HG03442 (cell line): ENCODE results near the gene PRPS1.
"Not testable (repeated sequence)": the region's sequence is repeated elsewhere in the genome, so short reads cannot be mapped to it uniquely, and the experiment has no call there.

ENCODE experiments used
- ATAC-seq: cut with Tn5 transposase; IDR thresholded peaks from one replicate; pipeline ENCODE4 v1.9.1; 2021; ENCODE audit warnings: mild to moderate bottlenecking, moderate library complexity; ENCODE audit not compliant: unreplicated experiment

The PRPS1 gene

GRCh38 chrX:107629540-107629909, 1.2 kb downstream of the PRPS1 start:
- ATAC-seq = no peak

GRCh38 chrX:107630031-107630689, 1.9 kb downstream of the PRPS1 start:
- no peak for ATAC-seq

- no peak for ATAC-seq
These were observed 4.0 kb downstream of the PRPS1 start for GRCh38 chrX:107632346-107632745.

DNA sequence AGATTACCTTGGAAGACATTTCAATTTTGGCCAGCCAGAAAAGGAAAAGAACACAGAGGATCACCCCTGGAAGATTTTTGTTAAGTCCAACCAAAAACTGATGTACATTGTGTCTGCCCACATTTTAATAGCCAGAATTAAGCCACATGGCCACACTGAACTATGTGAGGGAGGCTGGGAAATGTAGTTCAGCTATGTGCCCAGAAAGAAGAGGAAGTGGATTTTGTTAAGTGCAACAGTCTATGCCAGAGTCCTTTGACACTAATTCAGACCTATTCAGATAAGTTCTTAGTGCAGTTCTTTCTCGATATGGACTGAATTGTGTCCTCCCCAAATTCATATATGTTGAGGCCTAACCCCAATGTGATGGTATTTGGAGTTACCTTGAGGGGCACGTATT, 18.4 kb downstream of the PRPS1 start:
- ATAC-seq = no peak

DNA sequence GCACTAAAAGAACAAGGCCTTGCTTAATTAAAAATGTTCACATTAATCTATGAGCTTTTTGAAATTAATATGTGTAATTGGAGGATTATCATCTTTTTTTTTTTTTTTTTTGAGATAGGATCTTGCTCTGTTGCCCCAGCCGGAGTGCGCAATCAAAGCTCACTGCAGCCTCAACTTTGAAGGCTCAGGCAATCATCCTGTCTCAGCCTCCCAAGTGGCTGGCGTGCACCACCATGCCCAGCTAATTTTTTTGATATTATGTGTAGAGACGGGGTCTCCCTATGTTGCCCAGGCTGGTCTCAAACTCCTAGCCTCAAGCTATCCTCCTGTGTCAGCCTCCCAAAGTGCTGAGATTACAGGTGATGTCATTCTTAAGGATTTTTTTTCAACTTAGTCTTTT, 20.0 kb downstream of the PRPS1 start:
- ATAC-seq = no peak

- ATAC-seq = no peak
These were observed 26.2 kb downstream of the PRPS1 start for GRCh38 chrX:107654566-107654871.

- ATAC-seq = no peak
These were observed 26.8 kb downstream of the PRPS1 start for GRCh38 chrX:107654872-107655761.

DNA sequence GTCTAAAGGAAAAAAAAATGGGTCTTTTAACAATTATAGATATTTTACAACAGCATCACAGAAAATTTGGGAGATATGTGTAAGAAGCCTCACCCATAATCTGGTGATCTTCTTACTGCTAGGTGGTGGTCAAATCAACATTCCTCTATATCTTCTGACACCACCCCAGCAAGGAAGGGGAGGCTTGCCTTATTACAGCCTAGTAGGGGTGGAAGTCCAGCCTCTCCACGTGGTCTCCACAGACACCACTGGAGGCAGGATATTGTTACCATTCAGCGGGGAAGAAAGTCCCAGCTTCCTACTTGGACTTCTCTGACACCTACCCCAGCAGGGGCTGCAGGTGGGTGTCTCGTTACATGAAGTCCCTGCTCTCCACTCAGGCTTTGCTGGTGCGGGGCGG, 28.7 kb downstream of the PRPS1 start:
- ATAC-seq = no peak

DNA sequence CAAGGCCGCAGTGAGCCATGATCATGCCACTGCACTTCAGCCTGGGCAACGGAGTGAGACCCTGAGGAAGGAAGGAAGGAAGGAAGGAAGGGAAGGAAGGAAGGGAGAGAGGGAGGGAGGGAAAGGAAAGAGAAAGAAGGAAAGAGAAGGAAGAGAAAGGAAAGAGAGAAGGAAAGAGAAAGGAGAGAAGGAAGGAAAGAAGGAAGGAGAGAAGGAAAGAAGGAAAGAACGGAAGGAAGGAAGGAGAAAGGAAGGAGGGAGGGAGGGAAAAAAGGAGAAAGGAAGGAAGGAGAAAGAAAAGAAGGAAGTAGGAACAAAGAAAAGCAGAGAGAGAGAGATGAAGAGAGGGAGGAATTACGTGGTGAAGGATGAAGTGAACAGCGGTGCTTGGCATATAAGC, 30.4 kb downstream of the PRPS1 start:
- no peak for ATAC-seq

DNA sequence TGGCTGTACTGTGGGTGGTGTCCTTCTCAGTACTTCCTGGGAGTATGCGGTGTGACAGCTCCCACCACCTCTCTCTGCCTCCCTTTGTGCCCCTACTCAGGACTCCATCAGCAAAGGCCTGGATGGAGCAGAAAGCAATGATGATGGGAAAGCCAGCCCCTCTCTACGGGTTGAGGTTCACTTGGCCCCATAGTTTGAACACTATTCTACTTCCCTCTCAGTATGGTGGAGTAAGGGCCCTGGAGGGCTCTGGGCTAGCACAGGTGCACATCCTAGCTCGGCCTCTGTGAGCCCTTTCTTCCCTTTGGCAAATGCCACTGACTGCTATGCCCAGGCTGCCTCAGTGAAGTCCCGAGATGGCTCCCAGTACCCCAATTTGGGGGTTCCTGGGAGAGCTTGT, 31.0 kb downstream of the PRPS1 start:
- no peak for ATAC-seq

DNA sequence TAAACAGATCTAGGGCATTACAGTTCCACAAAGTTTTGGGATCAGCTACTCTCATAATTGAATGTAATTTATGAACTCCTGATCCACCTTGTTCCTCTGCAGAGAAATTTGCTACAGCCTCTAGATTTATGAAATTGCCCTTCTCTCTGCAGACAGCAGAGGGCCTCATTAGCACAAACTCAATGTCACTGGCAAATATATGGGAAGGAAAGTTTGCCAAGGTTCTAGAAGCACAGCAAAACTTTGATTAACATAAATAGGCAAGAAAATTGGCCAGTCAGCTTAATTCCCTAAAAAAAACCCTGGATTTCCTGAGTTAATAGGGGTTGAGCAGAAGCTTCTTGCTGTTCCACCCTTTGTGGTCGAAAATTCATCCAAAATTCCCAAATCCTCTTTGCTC, 31.5 kb downstream of the PRPS1 start:
- no peak for ATAC-seq

DNA sequence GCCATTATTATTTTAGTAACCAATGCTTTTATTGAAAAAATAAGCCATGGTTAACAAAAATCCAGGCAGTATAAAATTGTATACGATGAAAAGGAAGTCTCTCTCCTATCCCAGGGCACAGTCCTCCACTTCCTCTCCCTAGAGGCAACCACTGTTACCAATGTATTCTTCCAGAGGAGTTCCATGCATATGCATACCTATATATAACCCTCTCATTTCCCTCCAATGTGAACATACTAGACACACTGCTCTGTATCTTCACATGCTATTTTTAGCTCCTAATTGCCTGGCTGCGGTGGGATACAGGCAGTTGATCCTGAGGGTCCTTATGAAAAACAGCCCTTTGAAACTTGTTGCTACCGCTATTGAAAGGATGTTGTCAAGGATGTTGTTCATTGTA, 33.8 kb downstream of the PRPS1 start:
- ATAC-seq = no peak

GRCh38 chrX:107662824-107663223, 34.5 kb downstream of the PRPS1 start:
- ATAC-seq = no peak

DNA sequence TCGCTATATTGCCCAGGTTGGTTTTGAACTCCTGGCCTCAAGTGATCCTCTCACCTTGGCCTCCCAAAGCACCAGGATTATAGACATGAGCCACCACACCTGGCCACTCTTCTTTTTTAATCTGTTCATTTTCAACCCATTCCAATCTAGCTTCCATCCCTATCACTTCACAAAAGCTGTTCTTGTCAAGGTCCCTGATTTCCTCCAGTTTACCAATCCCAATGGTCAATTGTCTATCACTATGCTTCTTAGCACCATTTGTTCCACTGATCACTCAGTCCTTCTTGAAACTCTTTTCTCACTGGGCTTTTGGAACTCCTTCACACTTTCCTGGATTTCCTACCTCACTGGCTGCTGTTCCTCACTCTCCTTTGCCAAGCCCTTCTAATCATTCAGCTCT, 38.6 kb downstream of the PRPS1 start:
- no peak for ATAC-seq

GRCh38 chrX:107667426-107667825, 39.1 kb downstream of the PRPS1 start:
- ATAC-seq = no peak

DNA sequence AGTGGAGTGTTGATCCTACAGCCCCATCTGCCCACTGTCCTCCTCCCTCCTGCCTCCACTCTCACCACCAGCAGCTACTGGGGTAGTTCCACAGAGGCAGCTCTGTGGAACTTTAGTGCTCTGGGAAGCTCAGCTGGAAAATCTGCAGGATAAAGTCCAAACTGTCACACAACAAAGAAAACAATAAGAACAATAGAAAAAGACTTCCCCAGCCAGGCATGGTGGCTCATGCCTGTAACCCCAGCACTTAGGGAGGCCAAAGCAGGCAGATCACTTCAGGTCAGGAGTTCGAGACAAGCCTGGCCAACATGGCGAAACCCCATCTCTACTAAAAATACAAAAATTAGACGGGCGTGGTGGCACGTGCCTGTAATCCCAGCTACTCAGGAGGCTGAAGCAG, 40.4 kb downstream of the PRPS1 start:
- ATAC-seq = not testable (repeated sequence)

DNA sequence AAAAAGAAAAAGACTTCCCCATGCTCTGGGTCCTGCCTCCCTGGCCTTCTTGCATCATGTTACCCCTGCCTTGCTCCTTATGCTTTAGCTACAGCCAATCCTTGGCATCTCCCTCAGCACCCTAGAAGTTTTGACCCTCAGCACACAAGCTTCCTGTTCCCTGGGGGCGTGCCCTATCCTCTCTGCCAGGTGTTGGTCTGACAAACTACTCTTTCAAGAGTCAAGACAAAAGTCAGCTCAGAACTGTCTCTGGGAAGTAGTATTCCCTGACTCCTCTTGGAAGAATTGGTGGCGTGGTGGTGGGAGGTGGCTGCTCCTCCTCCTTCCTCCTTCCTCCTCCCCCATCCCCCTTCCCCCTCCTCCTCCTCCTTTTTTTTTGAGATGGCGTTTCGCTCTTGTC, 41.0 kb downstream of the PRPS1 start:
- ATAC-seq = no peak

- no peak for ATAC-seq
These were observed 41.7 kb downstream of the PRPS1 start for GRCh38 chrX:107669885-107670628.

GRCh38 chrX:107671256-107671655, 42.9 kb downstream of the PRPS1 start:
- not testable (repeated sequence) for ATAC-seq

GRCh38 chrX:107672955-107673378, 44.7 kb downstream of the PRPS1 start:
- peak; percentile 12 for ATAC-seq

DNA sequence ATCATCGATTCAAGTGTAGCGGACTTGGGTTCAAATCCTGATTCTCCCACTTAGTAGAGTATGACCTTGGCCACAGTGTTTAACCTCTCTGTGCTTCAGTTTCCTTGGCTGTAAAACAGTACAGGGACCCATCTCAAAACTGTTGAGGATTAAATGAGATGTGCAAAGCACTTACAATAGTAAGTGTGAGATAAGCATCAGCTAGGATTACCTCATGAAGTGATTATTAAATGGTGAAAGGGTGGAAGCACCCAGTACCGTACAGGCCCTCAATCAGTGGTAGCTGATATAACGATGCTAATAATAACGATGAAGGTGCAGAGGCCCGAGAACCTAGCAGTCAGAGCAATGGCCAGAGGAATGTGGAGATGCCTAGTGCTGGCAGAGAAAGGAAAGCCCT, 45.1 kb downstream of the PRPS1 start:
- ATAC-seq = no peak

- ATAC-seq = peak; percentile 90
These were observed 45.7 kb downstream of the PRPS1 start for GRCh38 chrX:107673933-107674479.
